Midbrain (tissue), 1 donor: ENCODE measurements around the gene VSX1.

Experiments used
- DNase-seq: peaks from one replicate; lab custom pipeline; 2025; lab: John Stamatoyannopoulos, UW

The VSX1 gene

DNA sequence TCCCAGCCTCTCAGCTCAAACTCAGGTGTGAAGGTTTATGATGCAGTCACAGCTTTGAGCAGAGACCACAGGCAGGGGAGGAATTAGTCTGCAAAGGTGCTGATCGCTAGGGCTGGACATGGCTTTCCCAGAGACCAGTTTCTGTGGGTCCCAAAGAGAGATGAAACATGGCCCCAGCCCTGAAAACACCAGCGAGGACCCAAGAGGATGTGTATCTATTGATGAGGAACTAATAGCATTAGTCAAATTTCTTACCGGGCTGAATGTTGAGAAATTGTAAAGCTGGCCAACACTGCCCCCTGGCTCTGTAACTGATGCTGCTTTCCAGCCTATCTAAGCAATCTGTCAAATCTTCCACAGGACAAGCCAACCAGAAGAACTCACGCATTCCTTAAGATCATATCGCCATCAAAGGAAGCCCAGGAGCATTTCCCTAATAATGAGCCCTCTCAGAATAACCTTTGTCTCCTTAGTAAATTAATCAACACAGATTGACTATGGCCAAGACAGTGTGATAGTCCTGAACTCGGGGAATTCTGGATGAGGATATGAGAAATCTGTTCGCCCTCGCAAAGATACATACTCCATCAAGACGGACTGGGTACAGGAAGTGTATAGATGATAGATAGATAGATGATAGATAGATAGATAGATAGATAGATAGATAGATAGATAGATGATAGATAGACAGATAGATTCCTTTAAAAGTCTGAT is 16.2 kb downstream of the VSX1 start:
- peak; percentile 85 for DNase-seq

DNA sequence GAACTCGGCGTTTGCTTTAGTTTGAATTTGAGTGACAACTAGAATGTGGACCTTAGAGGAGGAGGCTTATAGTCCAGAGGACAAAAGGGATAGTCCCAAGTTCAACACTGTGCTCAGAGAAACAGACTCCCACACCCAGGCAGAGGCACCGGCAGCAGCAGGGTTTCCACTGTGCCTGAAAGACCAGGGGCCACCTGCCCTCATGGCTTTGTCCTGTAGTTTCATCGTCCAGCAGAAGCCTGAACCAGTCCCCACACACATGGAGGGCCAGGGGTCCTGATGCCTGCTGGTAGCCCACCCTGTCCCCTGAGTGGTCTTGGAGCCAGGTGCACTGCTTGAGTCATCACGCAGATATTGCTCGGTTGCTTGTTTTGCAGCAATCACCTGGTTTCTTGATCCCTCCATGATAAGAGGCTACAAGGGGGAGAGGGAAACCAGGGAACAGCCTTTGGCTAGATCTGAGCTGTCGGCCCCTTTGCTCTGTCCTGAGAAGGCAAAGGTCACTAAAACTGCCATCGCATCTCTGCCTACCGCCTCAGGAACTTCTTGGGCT is 16.8 kb downstream of the VSX1 start:
- DNase-seq: no peak

DNA sequence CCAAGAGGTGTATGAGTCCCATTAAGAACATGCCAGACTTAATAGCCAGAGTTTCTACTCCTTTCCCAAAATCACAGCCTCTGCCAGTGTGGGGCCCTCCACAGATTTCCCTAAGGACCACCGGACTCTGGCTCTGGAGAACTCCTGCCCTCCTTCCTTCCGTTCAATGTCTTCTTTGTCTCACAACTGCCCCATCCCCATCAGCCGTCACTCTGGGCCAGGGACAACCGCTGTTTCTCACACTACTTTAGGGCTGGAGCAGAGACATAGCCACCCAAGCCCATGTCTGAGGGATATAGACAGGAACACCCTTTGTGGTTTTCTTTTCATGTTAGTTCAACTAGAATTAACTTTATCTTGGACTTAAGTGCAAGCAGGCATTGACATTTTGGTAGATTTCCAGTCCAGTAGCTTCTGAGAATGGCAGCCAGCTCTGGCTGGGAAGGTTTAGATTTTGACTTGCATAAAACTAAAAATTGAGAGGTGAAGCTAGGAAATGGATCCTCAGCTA is 17.3 kb downstream of the VSX1 start:
- no peak for DNase-seq

DNA sequence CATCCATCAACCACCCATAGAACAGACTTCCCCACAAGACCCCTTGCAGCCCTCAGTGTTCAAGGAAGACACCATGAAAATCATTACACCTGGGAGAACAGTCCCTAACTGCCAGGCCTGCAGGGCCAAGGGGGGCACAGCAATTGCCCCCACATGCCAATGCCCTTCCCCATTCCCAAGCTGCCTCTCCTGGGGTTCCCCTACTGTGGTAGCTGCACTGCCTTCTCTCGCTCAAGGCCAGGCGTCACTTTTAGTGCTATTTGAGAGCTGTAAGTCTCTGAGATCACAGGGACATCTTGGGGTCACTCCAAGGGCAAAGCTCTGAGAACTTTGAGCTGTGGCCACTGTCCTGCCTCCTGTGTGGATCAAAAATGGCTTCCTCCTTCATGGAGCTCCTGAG is 18.0 kb downstream of the VSX1 start:
- no peak for DNase-seq

DNA sequence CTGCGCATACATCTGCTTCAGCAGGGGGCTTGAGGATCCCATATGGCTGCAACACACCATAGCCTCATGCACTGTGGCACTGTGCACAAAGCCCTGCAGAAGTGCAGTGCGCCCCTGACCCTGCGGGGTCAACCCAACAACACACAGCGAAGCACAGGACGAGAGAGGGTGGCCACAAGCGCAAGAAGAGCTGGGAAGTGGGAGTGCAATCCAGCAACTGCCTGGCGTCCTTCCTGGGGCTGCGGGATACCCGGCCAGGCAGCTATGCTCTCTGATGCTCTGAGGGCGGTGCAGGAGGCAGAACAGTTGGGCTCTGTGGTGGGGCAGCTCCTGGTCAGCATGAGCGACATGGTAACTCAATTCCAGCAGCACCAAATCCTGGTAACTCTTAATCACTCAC is 18.4 kb downstream of the VSX1 start:
- no peak for DNase-seq

DNA sequence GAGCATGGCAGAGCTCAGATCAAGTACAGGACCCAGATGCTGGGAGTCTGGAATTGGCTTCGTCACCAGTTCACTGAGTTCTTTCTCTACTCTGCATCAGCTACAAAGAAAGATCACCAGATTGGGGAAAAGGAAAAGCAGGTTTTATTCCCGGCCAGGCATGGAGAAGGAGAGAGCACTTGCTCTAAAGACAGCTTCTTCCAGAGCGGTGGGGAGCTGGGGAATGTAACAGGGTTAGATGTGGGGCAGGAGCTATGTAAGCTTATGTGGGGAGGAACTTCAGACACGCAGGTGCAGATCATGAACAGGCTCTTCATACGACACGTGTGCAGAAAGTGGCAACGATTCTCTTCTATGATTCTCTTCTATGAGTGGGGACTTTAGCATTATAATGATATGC is 19.1 kb downstream of the VSX1 start:
- DNase-seq: no peak

DNA sequence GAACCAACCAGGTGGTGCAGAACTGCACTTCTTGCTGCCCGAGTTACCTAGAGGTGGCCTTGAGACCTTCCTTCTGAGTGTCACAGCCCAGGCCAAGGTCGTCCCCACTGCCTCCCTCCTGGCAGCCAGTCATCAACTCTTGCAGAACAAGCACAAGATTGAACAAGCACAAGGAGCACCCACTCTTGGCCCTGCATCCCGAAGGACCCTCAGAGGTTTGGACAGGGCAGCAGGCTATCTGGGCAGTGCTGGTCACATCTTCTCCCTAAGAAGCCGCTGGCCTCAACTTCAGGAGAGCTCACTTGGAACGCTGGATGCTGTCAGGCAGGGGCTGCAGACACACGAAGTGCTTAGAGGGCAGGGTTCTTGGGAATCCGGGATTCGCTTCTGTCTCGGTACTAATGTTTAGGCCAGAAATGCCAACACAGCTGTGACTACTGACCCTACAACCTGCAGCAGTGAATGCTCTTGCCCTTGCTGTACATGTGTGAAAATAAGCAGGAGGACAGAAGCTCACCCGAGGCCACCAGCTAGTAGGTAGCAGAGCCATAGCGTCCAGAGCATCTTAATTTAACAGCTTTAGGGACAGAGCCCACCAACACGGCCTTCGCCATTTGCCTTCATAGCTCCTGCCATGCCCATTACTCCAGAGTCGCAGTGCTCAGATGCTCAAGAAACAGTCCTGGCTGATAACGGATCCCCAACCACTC is 20.0 kb downstream of the VSX1 start:
- no peak for DNase-seq

DNA sequence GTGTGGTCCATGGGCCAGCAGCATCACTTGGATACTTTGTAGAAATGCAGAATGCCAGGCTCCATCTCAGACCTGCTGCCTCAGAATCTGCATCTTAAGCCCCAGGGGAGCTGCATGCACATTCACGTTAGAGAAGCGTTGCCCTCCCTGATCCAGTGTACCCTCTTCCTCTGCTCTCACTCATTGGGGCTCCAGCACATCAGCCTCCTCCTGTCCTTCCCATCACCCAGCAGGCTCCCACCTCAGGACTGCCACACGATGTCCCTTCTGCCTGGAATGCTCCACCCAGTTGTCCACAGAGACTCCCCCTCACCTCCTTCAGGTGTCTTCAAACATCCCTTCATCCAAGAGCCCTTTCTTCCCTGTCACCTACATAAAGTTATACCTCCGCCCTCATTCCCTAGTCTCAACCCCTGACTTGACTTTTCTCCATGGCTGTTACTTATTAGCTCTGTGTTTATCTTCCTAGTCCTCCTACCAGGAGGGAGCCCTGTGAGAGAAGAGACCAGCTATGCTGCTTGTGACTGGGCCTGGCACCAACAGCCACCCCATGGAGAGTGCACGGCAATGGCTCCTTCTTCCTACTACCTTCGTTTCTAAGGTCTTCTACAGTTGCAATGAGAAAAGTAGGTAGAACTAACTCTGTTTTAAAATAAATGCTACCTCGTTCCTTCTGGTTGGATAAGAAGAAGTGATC is 20.7 kb downstream of the VSX1 start:
- DNase-seq: no peak

DNA sequence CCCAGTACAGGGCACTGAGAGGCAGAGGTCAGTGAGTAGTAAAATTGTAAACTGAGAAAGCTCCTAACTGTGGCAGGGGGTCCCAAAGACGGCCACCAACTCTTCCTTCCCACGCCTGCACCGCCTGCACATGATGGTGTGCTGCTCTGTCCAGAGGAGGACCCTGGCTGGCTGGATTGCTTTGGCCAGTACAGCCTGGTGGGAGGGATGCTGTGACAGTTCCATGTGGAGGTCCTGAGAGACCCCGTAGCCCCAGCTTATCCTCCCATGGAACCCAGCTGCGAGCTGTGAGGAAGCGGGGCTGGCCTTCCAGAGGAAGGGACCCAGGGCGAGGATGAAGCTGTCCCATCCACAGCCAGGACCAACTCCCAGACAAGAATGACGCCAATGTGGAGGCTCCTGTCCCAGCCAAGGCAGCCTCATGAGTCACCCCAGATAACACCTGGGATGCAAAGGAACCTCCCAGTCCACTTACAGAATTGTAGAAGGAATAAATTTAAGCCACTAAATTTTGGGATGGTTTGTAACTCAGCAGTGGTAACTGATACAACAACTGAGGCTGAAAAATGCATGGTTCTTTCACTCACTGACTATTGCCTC is 22.0 kb downstream of the VSX1 start:
- no peak for DNase-seq

DNA sequence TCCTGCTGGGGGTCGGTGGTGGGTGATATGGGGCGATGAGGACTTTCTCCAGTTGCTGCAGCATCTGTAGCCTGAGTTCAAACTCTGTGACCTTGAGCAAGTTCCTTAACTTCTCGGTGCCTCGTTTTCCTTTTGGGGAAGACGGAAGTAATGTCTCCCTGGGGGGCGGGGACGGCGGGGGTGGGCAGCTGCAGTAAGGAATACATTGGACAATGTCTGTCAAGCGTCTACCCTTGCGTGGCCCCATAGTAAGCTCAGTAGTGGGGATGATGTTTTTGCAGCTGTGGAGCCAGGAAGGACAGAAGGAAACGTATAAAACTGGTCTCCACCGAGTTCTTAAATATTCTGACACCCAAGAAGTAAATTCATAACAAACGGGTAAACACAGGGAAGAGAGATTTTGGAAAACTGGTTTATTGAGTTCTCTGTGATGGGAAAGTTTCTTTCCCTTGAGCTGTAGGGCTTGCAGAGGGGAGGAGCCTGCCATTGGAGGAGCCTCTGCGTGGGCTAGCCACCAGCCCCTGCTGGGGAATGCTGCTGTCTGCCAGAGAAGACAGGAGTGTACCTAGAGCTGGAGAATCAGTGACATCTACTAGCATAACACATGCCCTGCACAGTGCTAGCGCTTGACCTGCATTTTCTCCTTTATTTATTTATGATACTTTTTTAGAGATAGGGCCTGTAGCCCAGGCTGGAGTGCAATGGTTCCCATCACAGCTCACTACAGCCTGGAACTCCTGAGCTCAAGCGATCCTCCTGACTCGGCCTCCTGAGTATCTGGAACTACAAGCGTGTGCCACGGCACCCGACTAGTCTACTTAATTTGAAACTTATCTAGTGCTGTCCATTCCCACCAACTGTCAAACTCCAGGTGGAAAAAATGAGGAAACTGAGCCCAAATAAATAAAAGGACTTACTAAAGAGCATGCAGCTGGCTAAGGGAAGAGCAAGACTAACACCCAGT is 22.8 kb downstream of the VSX1 start:
- no peak for DNase-seq

DNA sequence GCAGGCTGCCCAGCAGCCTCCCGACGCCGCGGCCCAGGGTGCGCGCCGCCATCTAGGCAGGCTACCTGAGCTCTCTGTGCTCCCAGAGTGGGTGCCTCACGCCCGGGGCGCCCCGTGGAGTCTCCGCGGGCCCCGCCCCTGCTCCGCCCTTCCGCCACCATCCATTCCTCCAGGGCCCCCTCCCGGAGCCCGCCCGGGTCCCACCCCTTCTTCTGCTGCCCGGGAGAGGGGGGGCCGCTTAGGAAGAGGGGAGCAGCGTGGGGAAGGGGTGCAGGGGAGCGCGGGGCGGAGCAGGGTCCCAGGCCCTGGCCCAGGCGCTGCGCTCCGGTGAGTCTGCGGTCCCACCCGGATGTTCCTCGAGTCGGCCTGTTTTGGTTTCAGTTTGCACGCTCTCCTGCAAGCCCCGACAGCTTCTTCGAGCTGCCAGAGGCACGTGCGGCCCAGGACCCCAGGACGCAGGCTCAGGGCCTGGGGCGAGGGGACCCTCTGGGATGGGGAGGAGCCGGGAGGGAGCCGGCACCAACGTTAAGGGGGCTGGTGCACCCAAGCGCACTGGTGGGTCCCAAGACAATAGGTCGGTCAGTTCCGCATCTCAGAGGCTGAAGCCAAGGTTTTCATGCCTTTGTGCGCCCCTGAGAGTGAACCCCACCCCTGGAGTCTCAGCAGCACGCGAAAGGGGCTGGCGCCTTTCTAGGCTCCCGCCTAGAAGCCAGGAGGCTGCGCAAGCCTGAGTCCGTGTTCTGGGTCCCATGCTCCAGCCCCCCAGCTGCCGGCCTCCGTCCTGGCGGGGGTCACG is 23.7 kb downstream of the VSX1 start, which contains the start of gene ACSS1:
Gene ACSS1, minus strand, starts transcription at position 89 of the 796 bp plus-strand sequence. Its CDS starts 37 bp downstream, at position 52.
- DNase-seq: peak; percentile 70

DNA sequence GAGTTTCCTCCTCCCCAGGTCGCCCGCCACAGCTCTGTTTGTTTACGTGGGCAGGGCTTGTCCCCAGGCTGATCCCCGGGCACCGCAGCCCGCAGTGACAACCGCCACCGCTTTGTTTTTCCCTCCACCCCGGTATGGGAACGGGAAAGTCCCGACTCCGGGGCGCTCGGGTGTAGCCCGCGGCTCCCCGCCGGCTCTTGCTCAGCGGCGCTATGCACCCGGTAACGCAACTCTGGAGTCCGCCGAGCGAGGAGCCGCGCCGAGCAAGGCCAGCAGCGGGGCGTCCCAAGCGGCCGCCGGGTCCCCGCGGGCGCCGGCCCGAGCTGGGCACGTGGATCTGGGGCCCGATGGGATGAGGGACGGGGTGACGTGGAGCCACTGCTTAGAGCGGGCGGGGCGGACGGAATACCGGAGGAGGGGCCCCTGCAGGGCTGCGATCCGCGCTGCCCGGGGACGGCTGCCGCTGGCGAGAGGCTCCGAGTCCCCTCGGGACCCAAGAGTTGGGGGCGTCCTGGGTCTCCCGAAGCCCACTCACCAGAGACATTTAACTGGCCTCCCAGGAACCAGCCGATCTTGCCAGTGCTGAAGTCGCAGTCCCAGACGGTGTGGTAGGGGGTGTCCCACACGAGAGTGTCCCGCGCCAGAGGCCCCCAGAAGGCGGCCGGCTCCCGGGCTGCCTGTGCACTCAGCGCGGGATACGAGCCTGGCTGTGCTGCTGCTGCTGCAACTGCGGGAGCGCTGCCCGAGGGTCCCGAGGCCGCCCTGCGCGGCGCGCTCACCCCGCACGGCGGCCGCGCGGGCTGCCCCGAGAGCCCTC is 24.5 kb downstream of the VSX1 start:
- DNase-seq: peak; percentile 76

DNA sequence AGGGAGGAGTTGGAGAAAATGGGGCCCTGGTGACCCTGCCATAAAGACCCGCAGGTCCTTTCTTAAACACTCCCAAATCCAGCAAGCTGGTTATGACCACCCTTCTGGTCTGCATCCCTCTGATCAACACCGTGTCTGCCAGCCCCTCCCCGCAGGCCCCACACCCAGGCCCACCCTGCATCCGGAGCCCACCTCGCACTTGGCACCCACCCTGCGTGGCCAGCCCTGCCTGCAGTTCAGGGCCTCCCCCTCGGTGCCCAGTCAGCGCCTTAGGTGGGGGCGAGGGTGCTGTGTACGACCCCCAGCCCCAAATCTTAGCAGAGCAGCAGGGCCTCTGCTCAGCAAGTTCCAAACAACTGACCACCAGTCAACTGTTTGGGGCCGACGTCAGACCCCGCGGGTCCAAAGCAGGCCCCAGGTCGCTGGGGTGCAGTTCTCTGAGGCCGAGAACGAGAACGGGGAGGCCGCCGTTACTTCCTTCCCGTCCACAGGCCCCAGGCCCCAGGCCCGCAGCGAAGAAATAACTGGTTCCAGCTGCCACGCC is 25.2 kb downstream of the VSX1 start:
- DNase-seq: no peak

DNA sequence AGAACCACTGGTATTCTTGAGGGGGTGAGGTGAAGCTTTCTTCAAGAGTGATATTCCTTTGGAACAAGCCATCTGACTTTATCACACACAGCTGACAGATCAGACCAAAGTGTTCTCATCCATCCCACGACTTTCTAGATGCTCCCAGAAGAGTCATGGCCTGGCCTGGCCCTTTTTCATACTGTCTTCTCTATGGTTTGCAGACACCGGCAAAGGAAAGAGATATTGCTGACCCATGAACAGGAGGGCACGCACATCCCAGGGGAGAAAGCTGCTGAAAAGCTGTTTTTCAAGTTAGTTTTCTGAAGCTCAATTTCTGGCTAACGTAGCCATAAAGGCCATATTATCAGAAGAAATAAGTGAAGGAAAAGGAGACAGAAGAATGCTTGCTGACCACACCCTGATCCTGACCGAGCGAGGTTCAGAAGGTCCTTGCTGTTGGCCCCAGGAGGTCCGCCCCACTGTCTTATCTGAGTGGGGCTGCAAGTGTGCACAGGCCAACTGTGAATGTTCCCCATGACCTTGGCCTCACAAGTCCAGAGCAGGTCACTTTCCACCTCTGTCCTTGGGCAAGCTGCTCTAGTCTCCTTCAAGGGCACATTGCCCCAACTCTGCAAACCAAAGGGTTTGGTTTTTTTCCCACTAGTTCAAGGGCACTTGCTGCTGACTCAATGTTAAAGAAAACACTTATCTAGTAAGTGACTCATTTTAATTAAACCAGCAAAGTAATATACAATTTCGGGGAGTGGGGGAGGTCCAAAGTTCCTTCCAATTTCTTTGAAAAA is 26.0 kb downstream of the VSX1 start:
- DNase-seq: no peak

DNA sequence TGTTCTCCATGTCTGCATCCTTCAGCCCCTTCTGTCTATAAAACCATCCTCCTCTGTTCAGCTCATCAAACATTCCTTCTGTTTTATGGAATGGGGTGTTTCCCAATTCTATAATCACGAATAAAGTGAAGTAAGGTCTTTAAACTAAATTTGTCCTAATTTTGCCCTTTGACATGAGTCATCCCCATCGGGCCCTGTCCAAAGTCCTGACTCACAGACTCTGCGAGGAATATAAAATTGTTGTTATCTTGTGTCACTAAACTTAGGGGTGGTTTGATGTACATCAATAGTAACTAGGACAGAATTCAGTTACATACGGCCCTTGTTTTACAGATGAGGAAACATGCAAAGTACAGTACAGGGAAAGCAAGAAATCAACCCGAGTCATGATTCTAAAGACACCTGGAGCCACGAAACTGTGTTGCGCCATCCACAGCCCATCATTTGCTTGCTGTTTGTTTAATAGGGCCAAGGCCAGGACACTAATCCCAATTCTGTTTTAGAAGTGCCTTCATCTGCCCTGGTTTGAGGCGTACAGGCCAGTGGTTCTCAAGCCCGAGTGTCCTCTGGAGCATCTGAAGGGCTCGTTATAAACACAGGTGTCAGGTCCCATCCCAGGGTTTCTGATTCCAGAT is 26.8 kb downstream of the VSX1 start:
- DNase-seq: no peak

DNA sequence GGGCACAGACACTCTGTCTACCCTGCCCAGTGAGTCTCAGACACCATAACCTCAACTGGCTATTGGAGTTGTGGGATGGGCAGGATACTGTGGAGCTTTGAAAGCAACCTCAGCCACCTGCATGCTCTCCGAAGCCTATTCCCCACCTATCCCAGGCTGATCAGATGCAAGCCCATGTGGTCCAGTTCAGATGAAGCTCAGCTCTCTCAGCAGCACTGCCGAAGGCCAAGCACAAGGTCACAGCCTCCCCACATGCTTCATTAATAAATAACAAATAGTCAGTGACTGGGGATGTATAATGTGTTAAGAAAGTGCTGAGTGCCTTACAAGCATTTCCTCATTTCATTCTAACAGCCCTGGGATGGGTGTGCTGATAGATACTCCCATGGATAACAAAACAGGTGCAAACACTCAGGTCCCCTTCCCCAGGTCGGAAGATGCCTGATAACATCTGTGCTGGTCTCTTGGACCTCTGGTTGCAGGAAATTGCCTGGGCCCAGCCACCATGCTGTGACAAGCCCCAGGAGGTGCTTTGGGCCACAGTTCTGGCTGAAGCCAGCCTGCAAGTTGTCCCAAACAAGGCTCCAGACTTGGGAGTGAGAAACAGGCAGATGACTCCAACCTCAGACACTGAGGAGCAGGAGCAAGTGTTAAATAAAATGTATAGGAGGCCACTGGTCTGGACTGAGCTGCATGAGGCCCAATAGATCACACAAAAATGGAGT is 27.7 kb downstream of the VSX1 start:
- DNase-seq: no peak
